Measurements from ENCODE around the gene MIA2. TPM values are rescaled to one million over a fixed set of nuclear protein-coding genes. Genes with fewer than 3 reads are reported as not detected.
"Not testable (repeated sequence)": the region's sequence is repeated elsewhere in the genome, so short reads cannot be mapped to it uniquely, and the experiment has no call there.

Gene MIA2
- polyA plus RNA-seq, 4 donors: 74.1 to 92.8 (median 81.3) TPM

- DNase-seq (ENCODE audit: low read depth in 4 of 4, low spot score in 3 of 4): peak in 1 of 4 donors; percentile 20
These were observed 33.9 kb downstream of the MIA2 start for GRCh38 chr14:39267608-39268005.

- DNase-seq (ENCODE audit: low read depth in 4 of 4, low spot score in 3 of 4): peak in 1 of 4 donors; percentile 20
These were observed 34.7 kb downstream of the MIA2 start for GRCh38 chr14:39268393-39268792.

- DNase-seq (ENCODE audit: low read depth in 4 of 4, low spot score in 3 of 4): no peak
These were observed 39.2 kb downstream of the MIA2 start for GRCh38 chr14:39272918-39273317.

GRCh38 chr14:39275395-39275794 lies 41.7 kb downstream of the MIA2 start:
- no peak for DNase-seq (ENCODE audit: low read depth in 4 of 4, low spot score in 3 of 4)

- no peak for DNase-seq (ENCODE audit: low read depth in 4 of 4, low spot score in 3 of 4)
These were observed 42.3 kb downstream of the MIA2 start for GRCh38 chr14:39276005-39276404.

GRCh38 chr14:39276579-39277114 lies 42.9 kb downstream of the MIA2 start:
- no peak for DNase-seq (ENCODE audit: low read depth in 4 of 4, low spot score in 3 of 4)

GRCh38 chr14:39279515-39279914 lies 45.8 kb downstream of the MIA2 start:
- DNase-seq (ENCODE audit: low read depth in 4 of 4, low spot score in 3 of 4): no peak

GRCh38 chr14:39280678-39281077 lies 47.0 kb downstream of the MIA2 start:
- not testable (repeated sequence) for DNase-seq (ENCODE audit: low read depth in 4 of 4, low spot score in 3 of 4)

GRCh38 chr14:39289523-39289922 lies 55.8 kb downstream of the MIA2 start:
- no peak for DNase-seq (ENCODE audit: low read depth in 4 of 4, low spot score in 3 of 4)

- DNase-seq (ENCODE audit: low read depth in 4 of 4, low spot score in 3 of 4): no peak
These were observed 58.0 kb downstream of the MIA2 start for GRCh38 chr14:39291701-39292100.

GRCh38 chr14:39293629-39294028 lies 59.9 kb downstream of the MIA2 start:
- DNase-seq (ENCODE audit: low read depth in 4 of 4, low spot score in 3 of 4): no peak

GRCh38 chr14:39300389-39300788 lies 66.7 kb downstream of the MIA2 start:
- DNase-seq (ENCODE audit: low read depth in 4 of 4, low spot score in 3 of 4): not testable (repeated sequence)

- no peak for DNase-seq (ENCODE audit: low read depth in 4 of 4, low spot score in 3 of 4)
These were observed 68.6 kb downstream of the MIA2 start for GRCh38 chr14:39302124-39302810.

- DNase-seq (ENCODE audit: low read depth in 4 of 4, low spot score in 3 of 4): no peak
These were observed 69.4 kb downstream of the MIA2 start for GRCh38 chr14:39303115-39303514.

- no peak for DNase-seq (ENCODE audit: low read depth in 4 of 4, low spot score in 3 of 4)
These were observed 74.1 kb downstream of the MIA2 start for GRCh38 chr14:39307815-39308214.

GRCh38 chr14:39310051-39310450 lies 76.3 kb downstream of the MIA2 start:
- DNase-seq (ENCODE audit: low read depth in 4 of 4, low spot score in 3 of 4): no peak

GRCh38 chr14:39315859-39316444 lies 82.2 kb downstream of the MIA2 start:
- no peak for DNase-seq (ENCODE audit: low read depth in 4 of 4, low spot score in 3 of 4)

GRCh38 chr14:39316830-39317553 lies 83.3 kb downstream of the MIA2 start:
- no peak for DNase-seq (ENCODE audit: low read depth in 4 of 4, low spot score in 3 of 4)

GRCh38 chr14:39318574-39318973 lies 84.9 kb downstream of the MIA2 start:
- no peak for DNase-seq (ENCODE audit: low read depth in 4 of 4, low spot score in 3 of 4)

- DNase-seq (ENCODE audit: low read depth in 4 of 4, low spot score in 3 of 4): no peak
These were observed 85.7 kb downstream of the MIA2 start for GRCh38 chr14:39319381-39319780.

GRCh38 chr14:39320318-39320717 lies 86.6 kb downstream of the MIA2 start:
- DNase-seq (ENCODE audit: low read depth in 4 of 4, low spot score in 3 of 4): no peak

GRCh38 chr14:39322807-39323206 lies 89.1 kb downstream of the MIA2 start:
- DNase-seq (ENCODE audit: low read depth in 4 of 4, low spot score in 3 of 4): no peak
